KMS-11 (cell line): Measurements from ENCODE around the gene PRKACA.

ENCODE experiments used
- H2AFZ ChIP-seq: fragments of 200-600 bp; sonication (generic); 2 replicates; pipeline ENCODE4 v1.6.1; 2016; ENCODE audit warnings: antibody characterized with exemption, mixed run types, low read depth
- H3K27ac ChIP-seq: fragments of 200-600 bp; sonication (generic); 2 replicates; pipeline ENCODE4 v1.6.1; 2016; ENCODE audit warnings: mild to moderate bottlenecking, mixed run types
- H3K27me3 ChIP-seq: fragments of 200-600 bp; sonication (generic); 2 replicates; pipeline ENCODE4 v1.6.1; 2017; ENCODE audit warnings: mild to moderate bottlenecking, low read depth, mixed run types, moderate library complexity; ENCODE audit not compliant: insufficient read depth
- H3K36me3 ChIP-seq: fragments of 200-600 bp; sonication (generic); 2 replicates; pipeline ENCODE4 v1.6.1; 2017; ENCODE audit warnings: mild to moderate bottlenecking, mixed run types; ENCODE audit not compliant: insufficient read depth
- H3K4me1 ChIP-seq: fragments of 200-600 bp; sonication (generic); 2 replicates; pipeline ENCODE4 v1.6.1; 2016; ENCODE audit warnings: mild to moderate bottlenecking, low read depth, mixed run types; ENCODE audit not compliant: poor library complexity, severe bottlenecking
- H3K4me2 ChIP-seq: fragments of 200-600 bp; sonication (generic); 2 replicates; pipeline ENCODE4 v1.7.0; 2016; ENCODE audit warnings: mild to moderate bottlenecking, mixed run types
- H3K4me3 ChIP-seq: fragments of 200-600 bp; sonication (generic); IDR thresholded peaks from 2 replicates; pipeline ENCODE4 v1.6.1; 2017; ENCODE audit warnings: low read depth, low read length, mixed read lengths; ENCODE audit not compliant: insufficient read depth
- H3K79me2 ChIP-seq: fragments of 200-600 bp; sonication (generic); 2 replicates; pipeline ENCODE4 v1.6.1; 2016; ENCODE audit warnings: low read depth, mixed run types; ENCODE audit not compliant: insufficient read depth
- H3K9ac ChIP-seq: fragments of 200-600 bp; sonication (generic); 2 replicates; pipeline ENCODE4 v1.6.1; 2016; ENCODE audit warnings: mild to moderate bottlenecking, mixed run types
- H4K20me1 ChIP-seq: fragments of 200-600 bp; sonication (generic); 2 replicates; pipeline ENCODE4 v1.6.1; 2016; ENCODE audit warnings: mild to moderate bottlenecking, mixed run types; ENCODE audit not compliant: insufficient read depth
- CTCF ChIP-seq: fragments of 200-600 bp; sonication (generic); conservative IDR thresholded peaks from 2 replicates; pipeline ENCODE4 v1.6.1; 2017; ENCODE audit warnings: low read depth, mild to moderate bottlenecking, antibody characterized with exemption, low read length, moderate library complexity, mixed read lengths

PRKACA gene

GRCh38 chr19:14145381-14145780 is 27.8 kb upstream of the PRKACA start:
- no peaks in the 10 kb centered on the region for H3K36me3 ChIP-seq
- TF ChIP-seq CTCF, result no peak
- H3K4me2 ChIP-seq, result no peak overlapping the region

GRCh38 chr19:14142262-14143190 is 25.0 kb upstream of the PRKACA start:
- Histone ChIP-seq H3K27me3 (no peaks in the 10 kb centered on the region), H3K4me1 (peaks cover 8% of the 10 kb centered on the region), H4K20me1 (no peaks in the 10 kb centered on the region), H3K79me2 (no peaks in the 10 kb centered on the region), H3K27ac (no peak overlapping the region), H3K9ac (no peak overlapping the region), H3K4me3 (no peak overlapping the region), H3K4me2 (no peak overlapping the region), H2AFZ (no peak overlapping the region), H3K36me3 (no peaks in the 10 kb centered on the region)
- TF ChIP-seq CTCF, result no peak

More at GRCh38 chr19:14145381-14145780, 27.8 kb upstream of the PRKACA start:
- Histone ChIP-seq H4K20me1 (no peaks in the 10 kb centered on the region), H3K27me3 (no peaks in the 10 kb centered on the region), H3K27ac (no peak overlapping the region), H2AFZ (no peak overlapping the region), H3K4me1 (no peaks in the 10 kb centered on the region), H3K4me3 (no peak overlapping the region), H3K79me2 (no peaks in the 10 kb centered on the region), H3K9ac (no peak overlapping the region)

GRCh38 chr19:14141041-14141440 is 23.5 kb upstream of the PRKACA start:
- Histone ChIP-seq H3K4me3 (no peak overlapping the region), H3K9ac (no peak overlapping the region), H4K20me1 (no peaks in the 10 kb centered on the region), H3K79me2 (no peaks in the 10 kb centered on the region), H3K4me2 (no peak overlapping the region), H2AFZ (no peak overlapping the region), H3K27ac (no peak overlapping the region), H3K27me3 (no peaks in the 10 kb centered on the region), H3K36me3 (no peaks in the 10 kb centered on the region), H3K4me1 (peaks cover 8% of the 10 kb centered on the region)
- TF ChIP-seq CTCF, result no peak

- Histone ChIP-seq H3K4me3 (no peak overlapping the region), H3K79me2 (peaks cover 10% of the 10 kb centered on the region), H3K27me3 (no peaks in the 10 kb centered on the region), H3K36me3 (no peaks in the 10 kb centered on the region), H3K4me2 (no peak overlapping the region), H3K27ac (no peak overlapping the region), H4K20me1 (no peaks in the 10 kb centered on the region), H3K4me1 (peaks cover 15% of the 10 kb centered on the region), H3K9ac (no peak overlapping the region), H2AFZ (no peak overlapping the region)
- no peak for TF ChIP-seq CTCF
Observed at GRCh38 chr19:14139944-14140343, 22.4 kb upstream of the PRKACA start.
